Measurements from ENCODE around the gene MED29. TPM values are rescaled to one million over a fixed set of nuclear protein-coding genes. Genes with fewer than 3 reads are reported as not detected.
A peak's percentile ranks its signal among the peaks of the same experiment; 100 is the strongest.

The MED29 gene
- total and polyA plus RNA-seq, 9 donors, result 27.7 to 62.9 (median 55.0) TPM

DNA sequence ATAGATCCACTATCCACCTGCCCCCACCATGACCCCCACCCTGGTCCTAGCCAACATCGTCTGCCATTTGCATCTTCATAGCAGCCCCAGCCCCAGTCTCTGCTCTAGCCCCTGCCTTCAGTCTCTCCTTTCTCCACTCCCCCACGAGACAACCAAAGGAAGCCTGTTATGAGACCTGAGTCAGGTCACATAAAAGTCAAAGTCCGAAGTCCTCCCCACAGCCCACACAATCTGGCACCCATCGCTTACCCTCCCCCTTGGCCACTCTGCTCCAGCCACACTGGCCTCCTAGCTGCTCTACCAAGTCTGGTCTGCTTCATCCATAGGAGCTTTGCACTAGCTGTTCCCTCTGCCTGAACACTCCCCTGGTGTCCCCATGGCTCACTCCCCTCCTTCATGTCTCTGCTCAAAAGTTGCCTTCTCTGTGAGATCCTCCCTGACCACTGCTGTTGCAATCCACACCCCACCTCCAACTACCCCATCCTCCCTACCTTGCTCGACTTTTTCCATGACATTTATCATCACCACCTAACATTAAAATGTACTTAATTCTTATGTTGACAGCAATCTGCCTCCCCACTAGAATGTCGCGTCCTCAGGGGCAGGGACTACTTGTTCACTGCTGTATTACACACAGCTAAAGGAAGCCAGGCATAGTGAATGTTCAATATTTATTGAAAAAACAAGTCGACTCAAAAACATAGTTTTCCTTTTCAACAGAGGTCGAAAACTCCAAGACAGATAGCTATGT lies 20.1 kb downstream of the MED29 start:
- Histone ChIP-seq H3K27ac (peak overlapping the region; percentile 87 to 98), H3K27me3 (no peaks in the 10 kb centered on the region), H3K4me3 (peak overlapping the region; percentile 97), H3K9me3 (no peaks in the 10 kb centered on the region), H3K36me3 (no peaks in the 10 kb centered on the region), H3K4me1 (ENCODE audit: insufficient read depth) (peaks cover 24% of the 10 kb centered on the region)
- peak in 3 of 5 donors; percentile 65 to 78 (median 65) for DNase-seq
- WGBS, 3 donors, result 10 to 12% (median 11%) methylated on average over 9 of the region's 9 CpGs
- intact Hi-C loops (cut with DNase I), result no loop called here
- TF ChIP-seq POLR2A (IDR thresholded peaks at IDR 0.05) (peak; percentile 61), EP300 (IDR thresholded peaks at IDR 0.05) (no peak), CTCF (IDR thresholded peaks at IDR 0.05) (peak in 1 of 3 donors; percentile 8)

DNA sequence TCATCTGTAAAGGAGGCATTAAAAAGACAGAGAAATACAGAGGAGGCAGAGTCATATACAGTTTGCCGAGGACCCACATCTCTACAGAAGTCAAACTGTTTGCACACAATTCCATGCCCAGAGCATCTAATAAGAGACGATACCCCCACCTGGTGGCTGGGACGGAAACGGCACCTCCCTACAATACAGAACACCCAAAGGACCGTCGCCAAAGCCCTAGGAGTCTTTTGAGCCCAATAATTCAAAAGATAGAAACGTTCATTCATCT lies 20.6 kb downstream of the MED29 start:
- intact Hi-C loops (cut with DNase I), result loop anchor here in 2 of 4 donors (2.0 kb wide), 2 partner anchors 15 to 33 kb away; partner anchors contain the start of gene SUPT5H (in 1 of the 2)
- H3K36me3 ChIP-seq, result no peaks in the 10 kb centered on the region
- H3K4me3 ChIP-seq, result no peak overlapping the region
- peak overlapping the region; percentile 87 to 98 for H3K27ac ChIP-seq
- DNase-seq, result peak; percentile 82 to 92 (median 88)
- H3K9me3 ChIP-seq, result no peaks in the 10 kb centered on the region
- WGBS, 3 donors, result 0 to 2% (median 1%) methylated on average over 7 of the region's 7 CpGs
- H3K4me1 ChIP-seq (ENCODE audit: insufficient read depth), result peaks cover 24% of the 10 kb centered on the region
- TF ChIP-seq CTCF (IDR thresholded peaks at IDR 0.05), result peak; percentile 39 to 94 (median 92)
- no peak for TF ChIP-seq POLR2A (IDR thresholded peaks at IDR 0.05)
- H3K27me3 ChIP-seq, result no peaks in the 10 kb centered on the region

DNA sequence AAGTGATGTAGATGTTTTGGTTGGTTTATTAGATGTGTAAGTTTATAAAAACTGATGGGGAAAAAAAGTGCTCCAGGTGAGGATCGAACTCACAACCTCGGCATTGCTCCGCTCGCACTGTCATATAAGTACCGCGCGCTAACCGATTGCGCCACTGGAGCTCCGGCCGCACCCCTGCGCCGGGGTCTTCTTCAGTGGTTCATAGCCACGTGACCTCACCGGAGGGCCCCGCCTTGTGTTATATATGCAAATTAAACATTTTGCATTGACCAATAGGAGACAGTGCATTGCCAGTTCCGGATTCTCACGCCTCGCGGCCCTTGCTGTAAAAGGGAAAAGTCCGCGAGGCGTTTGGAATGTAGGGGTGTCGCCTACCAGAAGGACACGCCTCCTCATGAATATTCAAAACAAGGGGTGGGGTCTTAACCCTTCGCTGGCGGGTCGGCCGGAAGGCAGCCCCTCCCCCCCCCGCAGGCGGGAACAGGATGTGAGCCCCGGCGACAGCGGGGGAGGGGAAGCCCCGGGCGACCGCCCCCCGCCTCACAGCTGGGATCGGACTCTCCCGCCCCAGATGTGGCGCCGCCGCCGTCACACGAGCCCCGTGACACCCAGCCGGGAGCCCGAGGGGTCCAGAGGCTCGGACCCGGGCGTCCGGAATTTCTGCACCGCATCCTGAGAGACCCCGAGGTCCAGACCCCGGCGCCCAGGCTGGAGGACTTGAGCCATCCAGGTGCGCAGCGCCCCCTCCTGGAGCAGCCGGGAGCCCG lies 21.1 kb downstream of the MED29 start, which contains the start of gene PLEKHG2:
PLEKHG2 (plus strand) TSS at position 570 of the 767 bp plus-strand sequence. CDS start 1,418 bp downstream, outside the sequence.
- peak; percentile 96 to 98 (median 98) for DNase-seq
- peak; percentile 91 to 93 (median 92) for TF ChIP-seq CTCF (IDR thresholded peaks at IDR 0.05)
- peak; percentile 86 for TF ChIP-seq EP300 (IDR thresholded peaks at IDR 0.05)
- TF ChIP-seq POLR2A (IDR thresholded peaks at IDR 0.05), result peak; percentile 57
- 0% methylated on average over 30 to 60 of the region's 60 CpGs for WGBS, 3 donors

GRCh38 chr19:39412867-39413271 lies 21.7 kb downstream of the MED29 start:
- no peak for DNase-seq
- TF ChIP-seq EP300 (IDR thresholded peaks at IDR 0.05), result no peak
- no peak for TF ChIP-seq CTCF (IDR thresholded peaks at IDR 0.05)
- TF ChIP-seq POLR2A (IDR thresholded peaks at IDR 0.05), result no peak
- Histone ChIP-seq H3K9me3 (no peaks in the 10 kb centered on the region), H3K27me3 (no peaks in the 10 kb centered on the region), H3K4me3 (peak overlapping the region; percentile 68), H3K27ac (peak overlapping the region; percentile 68 to 90), H3K4me1 (ENCODE audit: insufficient read depth) (peaks cover 24% of the 10 kb centered on the region), H3K36me3 (no peaks in the 10 kb centered on the region)
- intact Hi-C loops (cut with DNase I), result loop anchor here in 2 of 4 donors (2.0 kb wide), 2 partner anchors 16 to 32 kb away; partner anchors contain the start of gene SUPT5H (in 1 of the 2)
- 0 to 1% (median 0%) methylated on average over 24 of the region's 24 CpGs for WGBS, 3 donors

More for the DNA sequence above, 21.1 kb downstream of the MED29 start, which contains the start of gene PLEKHG2:
- no peaks in the 10 kb centered on the region for H3K36me3 ChIP-seq
- no peaks in the 10 kb centered on the region for H3K9me3 ChIP-seq
- peak within 1 kb of the TSS; percentile 97 for H3K4me3 ChIP-seq
- intact Hi-C loops (cut with DNase I), result loop anchor here in 2 of 4 donors (2.0 kb wide), 2 partner anchors 15 to 33 kb away; partner anchors contain the start of gene SUPT5H (in 1 of the 2)
- peak within 1 kb of the TSS; percentile 87 to 98 for H3K27ac ChIP-seq
- peaks cover 24% of the 10 kb centered on the region for H3K4me1 ChIP-seq (ENCODE audit: insufficient read depth)
- no peaks in the 10 kb centered on the region for H3K27me3 ChIP-seq

Data from ovary (tissue), 9 donors.